Vagina (tissue), 2 donors: Measurements from ENCODE around the gene STK11. TPM values are rescaled to one million over a fixed set of nuclear protein-coding genes. Genes with fewer than 3 reads are reported as not detected.

ENCODE experiments used
- DNase-seq, 2 donors: peaks; one replicate each; pipeline ENCODE4 v3.0.0-alpha.2; 2017; ENCODE audit errors: extremely low spot score in 2 of 2
- H3K27ac ChIP-seq: fragments of 200-600 bp; sonication (generic); one replicate; pipeline ENCODE4 v1.5.1; 2019
- H3K27me3 ChIP-seq: fragments of 200-600 bp; sonication (generic); one replicate; pipeline ENCODE4 v1.5.1; 2019
- H3K36me3 ChIP-seq, 2 donors: fragments of 200-600 bp; sonication (generic); one replicate each; pipeline ENCODE4 v1.5.1; 2017 to 2019
- H3K4me1 ChIP-seq: fragments of 200-600 bp; sonication (generic); one replicate; pipeline ENCODE4 v1.5.1; 2019
- H3K4me3 ChIP-seq, 2 donors: fragments of 200-600 bp; sonication (generic); 1 replicate in 1 of 2; 2 replicates in 1 of 2; pipeline ENCODE4 v1.5.1; 2016 to 2019
- H3K9me3 ChIP-seq: fragments of 200-600 bp; sonication (generic); one replicate; pipeline ENCODE4 v1.5.1; 2019
- CTCF ChIP-seq, 3 experiments: fragments of 450-650 bp in 2 of 3; fragments of 200-600 bp in 1 of 3; sonication (generic) in 1 of 3; IDR thresholded peaks; one replicate each; pipeline ENCODE4 v1.5.1; 2017 to 2019; ENCODE audit warnings: antibody characterized with exemption in 3 of 3, mild to moderate bottlenecking in 2 of 3, moderate library complexity in 2 of 3
- POLR2A ChIP-seq, 2 donors: fragments of 450-650 bp; IDR thresholded peaks; one replicate each; pipeline ENCODE4 v1.6.1; 2017; ENCODE audit warnings: antibody characterized with exemption in 2 of 2, mild to moderate bottlenecking in 2 of 2, moderate library complexity in 2 of 2
- POLR2AphosphoS5 ChIP-seq, 2 donors: sonication (generic); formaldehyde crosslinking; IDR thresholded peaks; one replicate each; pipeline ENCODE4 v1.9.0; 2017; ENCODE audit warnings: antibody characterized with exemption in 2 of 2, mild to moderate bottlenecking in 2 of 2, low read depth in 1 of 2; ENCODE audit not compliant: insufficient read depth in 1 of 2
- intact Hi-C: fragments of 100-400 bp; cut with DNase I; formaldehyde crosslinking; loops from one replicate; pipeline ENCODE4 v1.15.1; 2023
- total RNA-seq: library from RNA; depleted of rRNA; stranded (reverse); fragments of >200 nt; gene quantifications from one replicate; pipeline ENCODE4 v1.2.3, GENCODE V29; 2016

The STK11 gene
- total RNA-seq, 1 donor from 2014 or later = 54.5 TPM

GRCh38 chr19:1232652-1233072 lies 27.1 kb downstream of the STK11 start:
- H3K4me1 ChIP-seq = peaks cover 30% of the 10 kb centered on the region
- no peak overlapping the region for H3K4me3 ChIP-seq
- no peaks in the 10 kb centered on the region for H3K9me3 ChIP-seq
- no peak for DNase-seq
- H3K36me3 ChIP-seq = no peaks in the 10 kb centered on the region
- no peak for TF ChIP-seq POLR2A (IDR thresholded peaks at IDR 0.05)
- H3K27ac ChIP-seq = peak overlapping the region; percentile 33
- H3K27me3 ChIP-seq = no peaks in the 10 kb centered on the region
- intact Hi-C loops = no loop called here

GRCh38 chr19:1233115-1233667 lies 27.6 kb downstream of the STK11 start:
- TF ChIP-seq CTCF (IDR thresholded peaks at IDR 0.05) (no peak), POLR2A (IDR thresholded peaks at IDR 0.05) (no peak), POLR2AphosphoS5 (IDR thresholded peaks at IDR 0.05; ENCODE audit: insufficient read depth in 1 of 2, low read depth in 1 of 2) (no peak)
- H3K36me3 ChIP-seq = no peaks in the 10 kb centered on the region
- peak overlapping the region; percentile 33 for H3K27ac ChIP-seq
- H3K4me3 ChIP-seq = no peak overlapping the region
- no peaks in the 10 kb centered on the region for H3K9me3 ChIP-seq
- no peak for DNase-seq
- H3K27me3 ChIP-seq = no peaks in the 10 kb centered on the region
- H3K4me1 ChIP-seq = peaks cover 33% of the 10 kb centered on the region
- intact Hi-C loops = no loop called here

DNA sequence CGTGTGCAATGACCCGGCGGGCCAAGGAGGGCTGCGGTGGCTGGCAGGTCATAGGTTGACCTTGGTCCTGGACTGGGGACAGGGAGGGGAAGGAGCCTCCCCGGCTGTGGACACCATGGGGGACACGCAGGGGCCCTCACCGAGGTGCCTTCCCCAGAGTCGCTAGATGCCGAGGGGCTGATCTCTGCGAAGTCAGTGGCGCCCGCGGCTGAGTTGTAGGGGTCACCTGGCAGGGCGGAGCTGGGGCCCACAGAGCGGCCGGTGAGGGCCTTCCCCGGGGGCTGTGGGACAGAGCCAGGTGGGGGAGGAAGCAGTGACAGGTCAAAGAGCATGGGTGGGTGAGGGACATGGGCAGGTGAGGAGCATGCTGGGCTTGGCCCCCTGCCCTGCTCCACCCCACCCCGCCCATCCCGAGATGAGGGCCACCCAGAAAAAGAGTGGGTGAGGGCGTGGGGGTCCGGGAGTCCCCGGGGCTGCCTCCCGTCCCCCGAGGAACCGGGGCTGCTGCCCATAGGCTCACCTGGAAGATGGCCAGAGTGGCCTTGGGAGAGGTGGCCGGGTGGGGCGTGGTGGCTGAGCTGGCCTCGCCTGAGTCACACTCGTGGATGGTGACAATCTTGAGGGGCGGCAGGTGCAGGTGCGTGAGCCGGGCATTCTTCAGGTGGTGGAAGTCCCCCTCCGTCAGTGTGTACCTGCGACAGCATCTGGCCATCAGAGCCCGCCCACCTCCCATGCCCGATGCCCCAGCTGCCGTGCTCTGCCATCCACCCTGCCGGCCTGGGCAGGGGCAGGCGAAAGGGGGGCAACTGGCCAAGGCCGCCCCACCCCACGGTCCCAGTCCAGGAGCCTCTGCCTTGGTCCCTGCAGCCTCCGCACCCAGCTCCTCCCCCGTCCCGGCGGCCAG lies 28.7 kb downstream of the STK11 start:
- intact Hi-C loops = no loop called here
- Histone ChIP-seq H3K27ac (no peak overlapping the region), H3K27me3 (no peaks in the 10 kb centered on the region), H3K9me3 (no peaks in the 10 kb centered on the region), H3K4me3 (no peak overlapping the region), H3K36me3 (no peaks in the 10 kb centered on the region), H3K4me1 (peaks cover 35% of the 10 kb centered on the region)
- TF ChIP-seq CTCF (IDR thresholded peaks at IDR 0.05) (no peak), POLR2AphosphoS5 (IDR thresholded peaks at IDR 0.05; ENCODE audit: insufficient read depth in 1 of 2, low read depth in 1 of 2) (no peak), POLR2A (IDR thresholded peaks at IDR 0.05) (no peak)
- DNase-seq = no peak

DNA sequence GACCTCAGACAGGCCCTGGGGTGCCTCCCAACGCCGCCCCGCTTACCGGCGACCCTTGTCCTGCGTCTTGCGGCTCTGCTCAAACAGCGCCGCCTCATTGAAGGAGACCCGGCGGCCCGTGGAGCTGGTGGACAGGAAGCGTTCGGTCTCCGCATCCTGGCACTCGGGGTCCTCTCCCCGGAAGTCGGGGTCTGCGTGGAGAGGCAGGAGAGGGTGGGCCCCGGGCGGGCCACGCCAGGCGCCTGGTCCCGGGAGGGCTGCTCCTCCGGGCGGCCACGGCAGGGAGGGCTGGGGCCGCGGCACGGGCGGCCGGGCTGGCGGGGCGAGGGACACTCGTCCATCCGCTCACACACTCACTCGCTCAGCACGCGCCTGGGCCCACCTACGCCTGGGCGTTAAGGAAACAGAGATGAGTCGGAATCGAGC lies 29.4 kb downstream of the STK11 start:
- intact Hi-C loops = no loop called here
- Histone ChIP-seq H3K27me3 (no peaks in the 10 kb centered on the region), H3K9me3 (no peaks in the 10 kb centered on the region), H3K4me1 (peaks cover 39% of the 10 kb centered on the region), H3K36me3 (no peaks in the 10 kb centered on the region), H3K27ac (no peak overlapping the region), H3K4me3 (no peak overlapping the region)
- TF ChIP-seq POLR2A (IDR thresholded peaks at IDR 0.05) = no peak
- no peak for TF ChIP-seq POLR2AphosphoS5 (IDR thresholded peaks at IDR 0.05; ENCODE audit: insufficient read depth in 1 of 2, low read depth in 1 of 2)
- TF ChIP-seq CTCF (IDR thresholded peaks at IDR 0.05) = no peak
- no peak for DNase-seq

- Histone ChIP-seq H3K27ac (no peak overlapping the region), H3K36me3 (no peaks in the 10 kb centered on the region), H3K4me1 (peaks cover 45% of the 10 kb centered on the region), H3K9me3 (no peaks in the 10 kb centered on the region), H3K4me3 (peak overlapping the region in 1 of 2 donors; percentile 86), H3K27me3 (no peaks in the 10 kb centered on the region)
- intact Hi-C loops = no loop called here
- no peak for DNase-seq
- TF ChIP-seq POLR2AphosphoS5 (IDR thresholded peaks at IDR 0.05; ENCODE audit: insufficient read depth in 1 of 2, low read depth in 1 of 2) = peak in 1 of 2 donors; percentile 25
- no peak for TF ChIP-seq POLR2A (IDR thresholded peaks at IDR 0.05)
- TF ChIP-seq CTCF (IDR thresholded peaks at IDR 0.05) = no peak
Observed at GRCh38 chr19:1235625-1236538, 30.3 kb downstream of the STK11 start.
